ENCODE data around the gene RNF169. TPM values are rescaled to one million over a fixed set of nuclear protein-coding genes. Genes with fewer than 3 reads are reported as not detected.
A peak's percentile ranks its signal among the peaks of the same experiment; 100 is the strongest.

The RNF169 gene
- total RNA-seq, 1 experiment from 2014 or later: 18.0 TPM

DNA sequence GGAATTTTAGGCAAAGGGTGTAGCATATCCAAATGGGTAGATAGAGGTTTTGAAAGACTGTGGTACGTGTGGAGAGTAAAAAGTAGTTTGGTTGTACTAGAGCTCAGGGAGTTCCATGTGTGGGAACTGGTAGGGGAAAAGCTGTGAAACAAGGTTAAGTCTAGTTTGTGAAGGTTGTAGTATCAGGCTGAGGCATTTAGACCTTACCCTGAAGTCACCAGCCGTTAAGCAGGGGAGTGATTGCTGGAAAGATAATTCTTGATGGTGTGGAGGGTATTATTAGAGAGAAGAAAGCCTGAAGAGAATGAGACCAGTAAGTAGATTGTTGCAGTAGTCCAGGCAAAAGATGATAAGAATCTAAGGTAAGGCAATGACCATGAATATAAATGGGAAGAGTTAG is 68.0 kb downstream of the RNF169 start:
- POLR2A ChIA-PET: no interaction called here
- CTCF ChIA-PET: interaction anchor here (0.6 to 1.3 kb wide), 2 partner anchors 16 to 1288 kb away, joined by 3 to 5 read pairs; no protein-coding TSS in a partner anchor
- no TSS peak for BruUV-seq (replicated peaks)
- intact Hi-C loops (cut with micrococcal nuclease): no loop called here
- no peaks in the 10 kb centered on the region for H3K27me3 Mint-ChIP-seq (ENCODE audit: insufficient read depth, unreplicated experiment)
- H3K4me1 Mint-ChIP-seq (ENCODE audit: insufficient read depth, unreplicated experiment): peaks cover 17% of the 10 kb centered on the region
- H3K36me3 Mint-ChIP-seq (ENCODE audit: insufficient read depth, unreplicated experiment): peaks cover 46% of the 10 kb centered on the region
- H3K4me3 Mint-ChIP-seq (ENCODE audit: unreplicated experiment): no peak overlapping the region
- no peaks in the 10 kb centered on the region for H3K9me3 Mint-ChIP-seq (ENCODE audit: unreplicated experiment)
- no peak for TF ChIP-seq CTCF (IDR thresholded peaks at IDR 0.05; ENCODE audit: unreplicated experiment)
- DNase-seq (ENCODE audit: unreplicated experiment): no peak
- no peak overlapping the region for H3K27ac Mint-ChIP-seq (ENCODE audit: low read depth, unreplicated experiment)

- CTCF ChIA-PET: interaction anchor here (0.6 kb wide), 1 partner anchor 113 kb away, joined by 3 read pairs; no protein-coding TSS in a partner anchor
- POLR2A ChIA-PET: interaction anchor here (0.7 kb wide), 1 partner anchor 550 kb away, joined by 3 read pairs; no protein-coding TSS in a partner anchor
Observed at GRCh38 chr11:74818283-74818946, 69.8 kb downstream of the RNF169 start.

GRCh38 chr11:74819400-74819799 is 70.8 kb downstream of the RNF169 start:
- H3K4me3 Mint-ChIP-seq (ENCODE audit: unreplicated experiment): no peak overlapping the region
- no TSS peak for BruUV-seq (replicated peaks)
- H3K36me3 Mint-ChIP-seq (ENCODE audit: insufficient read depth, unreplicated experiment): peaks cover 32% of the 10 kb centered on the region
- no peak overlapping the region for H3K27ac Mint-ChIP-seq (ENCODE audit: low read depth, unreplicated experiment)
- H3K9me3 Mint-ChIP-seq (ENCODE audit: unreplicated experiment): peaks cover 8% of the 10 kb centered on the region
- intact Hi-C loops (cut with micrococcal nuclease): no loop called here
- DNase-seq (ENCODE audit: unreplicated experiment): no peak
- H3K27me3 Mint-ChIP-seq (ENCODE audit: insufficient read depth, unreplicated experiment): no peaks in the 10 kb centered on the region
- POLR2A ChIA-PET: interaction anchor here (0.8 to 1.1 kb wide), 2 partner anchors 38 to 71 kb away, joined by 3 read pairs; partner anchors contain the start of gene RNF169
- peaks cover 17% of the 10 kb centered on the region for H3K4me1 Mint-ChIP-seq (ENCODE audit: insufficient read depth, unreplicated experiment)
- TF ChIP-seq CTCF (IDR thresholded peaks at IDR 0.05; ENCODE audit: unreplicated experiment): no peak
- CTCF ChIA-PET: no interaction called here

More at GRCh38 chr11:74818283-74818946, 69.8 kb downstream of the RNF169 start:
- DNase-seq (ENCODE audit: unreplicated experiment): no peak
- intact Hi-C loops (cut with micrococcal nuclease): no loop called here
- BruUV-seq (replicated peaks): TSS peak; percentile 12
- Mint-ChIP-seq H3K27me3 (ENCODE audit: insufficient read depth, unreplicated experiment) (no peaks in the 10 kb centered on the region), H3K36me3 (ENCODE audit: insufficient read depth, unreplicated experiment) (peaks cover 31% of the 10 kb centered on the region), H3K27ac (ENCODE audit: low read depth, unreplicated experiment) (no peak overlapping the region), H3K9me3 (ENCODE audit: unreplicated experiment) (no peaks in the 10 kb centered on the region), H3K4me3 (ENCODE audit: unreplicated experiment) (no peak overlapping the region), H3K4me1 (ENCODE audit: insufficient read depth, unreplicated experiment) (peaks cover 17% of the 10 kb centered on the region)
- no peak for TF ChIP-seq CTCF (IDR thresholded peaks at IDR 0.05; ENCODE audit: unreplicated experiment)

DNA sequence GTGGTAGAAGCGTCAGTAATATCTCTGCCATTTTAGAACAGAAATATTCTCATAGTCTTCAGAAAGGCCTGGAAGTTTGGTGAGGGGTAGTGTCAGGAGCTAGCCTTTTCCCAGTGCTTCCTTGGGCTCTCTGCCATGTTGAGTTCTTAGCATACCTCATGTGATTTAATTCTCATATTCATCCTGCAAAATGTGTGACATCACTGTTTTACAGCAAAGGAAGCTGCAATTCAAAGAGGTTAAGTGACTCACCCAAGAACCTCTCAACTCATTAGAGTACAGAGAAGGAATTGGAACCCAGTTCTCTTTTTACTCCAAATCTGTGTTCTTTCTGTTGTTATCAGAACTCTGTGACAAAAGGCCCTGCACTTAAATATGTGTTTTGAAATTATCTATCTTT is 72.1 kb downstream of the RNF169 start:
- no peak overlapping the region for H3K27ac Mint-ChIP-seq (ENCODE audit: low read depth, unreplicated experiment)
- H3K4me1 Mint-ChIP-seq (ENCODE audit: insufficient read depth, unreplicated experiment): peaks cover 17% of the 10 kb centered on the region
- no TSS peak for BruUV-seq (replicated peaks)
- peaks cover 16% of the 10 kb centered on the region for H3K9me3 Mint-ChIP-seq (ENCODE audit: unreplicated experiment)
- no peaks in the 10 kb centered on the region for H3K27me3 Mint-ChIP-seq (ENCODE audit: insufficient read depth, unreplicated experiment)
- H3K4me3 Mint-ChIP-seq (ENCODE audit: unreplicated experiment): no peak overlapping the region
- DNase-seq (ENCODE audit: unreplicated experiment): peak; percentile 55
- intact Hi-C loops (cut with micrococcal nuclease): loop anchor here (10.0 kb wide), 1 partner anchor 186 kb away; no protein-coding TSS in a partner anchor
- POLR2A ChIA-PET: interaction anchor here (0.6 to 1.1 kb wide), 2 partner anchors 72 to 77 kb away, joined by 3 read pairs; partner anchors contain the start of gene RNF169
- TF ChIP-seq CTCF (IDR thresholded peaks at IDR 0.05; ENCODE audit: unreplicated experiment): no peak
- CTCF ChIA-PET: interaction anchor here (0.7 to 0.8 kb wide), 2 partner anchors 31 to 757 kb away, joined by 3 read pairs; no protein-coding TSS in a partner anchor
- peaks cover 42% of the 10 kb centered on the region for H3K36me3 Mint-ChIP-seq (ENCODE audit: insufficient read depth, unreplicated experiment)
